Caki2 (cell line): ENCODE results near the gene VPS26A. TPM values are rescaled to one million over a fixed set of nuclear protein-coding genes. Genes with fewer than 3 reads are reported as not detected.

Experiments used
- DNase-seq: peaks from one replicate; pipeline ENCODE4 v3.0.0-alpha.2; 2015; ENCODE audit warnings: low read depth
- in situ Hi-C: cut with HindIII; loops from 2 replicates; pipeline ENCODE4 v1.10.0; 2016; ENCODE audit warnings: low sequenced_read_pairs, low pct_unique_long_range_greater_than_20kb, mixed read lengths
- total RNA-seq: library from RNA; depleted of rRNA; stranded (reverse); fragments of >200 nt; shearing (Covaris generic); gene quantifications from 2 replicates; pipeline ENCODE4 v1.2.3, GENCODE V29; 2014; ENCODE audit warnings: low replicate concordance; rRNA removed

The VPS26A gene
- total RNA-seq, 1 experiment from 2014 or later: 25.2 TPM

DNA sequence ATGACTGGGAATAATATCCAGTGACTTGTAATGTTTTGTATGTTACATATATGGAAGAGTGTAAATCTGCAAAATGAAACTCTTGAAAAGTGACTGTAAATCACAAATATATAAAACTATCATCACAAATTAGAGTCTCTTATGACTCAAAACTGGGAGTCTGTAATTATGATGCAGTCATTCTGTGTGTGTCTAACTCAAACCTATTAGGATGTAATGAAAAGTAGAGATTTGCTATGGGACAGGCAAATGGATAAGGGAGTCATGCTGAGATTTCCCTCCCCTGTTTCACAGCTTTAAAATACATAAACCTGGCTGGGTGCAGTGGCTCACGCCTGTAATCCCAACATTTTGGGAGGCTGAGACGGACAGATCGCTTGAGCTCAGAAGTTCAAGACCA lies 87.5 kb downstream of the VPS26A start:
- no peak for DNase-seq
- in situ Hi-C loops: no loop called here

GRCh38 chr10:69213591-69214311 lies 89.8 kb downstream of the VPS26A start:
- peak; percentile 62 for DNase-seq
- in situ Hi-C loops: no loop called here

GRCh38 chr10:69214666-69215131 lies 90.7 kb downstream of the VPS26A start:
- in situ Hi-C loops: no loop called here

GRCh38 chr10:69215405-69216171 lies 91.6 kb downstream of the VPS26A start:
- no peak for DNase-seq
- in situ Hi-C loops: no loop called here

More at GRCh38 chr10:69214666-69215131, 90.7 kb downstream of the VPS26A start:
- no peak for DNase-seq

DNA sequence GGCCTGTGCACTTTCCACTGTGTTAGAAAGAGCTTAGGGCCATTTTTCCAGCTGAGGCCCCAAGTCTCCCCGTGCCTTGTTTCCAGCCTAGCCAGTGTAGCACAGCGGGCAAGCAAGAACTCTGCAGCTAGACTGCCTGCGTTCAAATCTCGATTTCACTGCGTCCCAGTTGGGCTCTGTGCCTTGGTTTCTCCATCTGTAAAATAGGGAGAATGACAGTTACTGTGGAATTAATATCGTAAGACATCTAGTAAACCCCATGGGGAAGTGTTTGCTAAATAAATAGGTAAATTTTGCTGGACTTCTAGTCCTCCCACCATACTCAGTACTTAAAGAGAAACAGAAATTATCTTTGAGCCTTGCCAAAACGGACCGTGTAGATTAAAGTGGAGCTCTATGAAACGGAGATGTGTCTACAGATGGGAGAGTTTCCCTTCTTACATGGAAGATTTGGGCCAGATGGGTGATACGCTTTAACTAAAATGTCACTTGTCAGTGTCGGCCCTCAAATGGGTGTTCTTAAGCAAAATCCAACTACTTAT lies 92.7 kb downstream of the VPS26A start:
- no peak for DNase-seq
- in situ Hi-C loops: no loop called here

GRCh38 chr10:69217119-69217754 lies 93.3 kb downstream of the VPS26A start:
- in situ Hi-C loops: no loop called here
- peak; percentile 92 for DNase-seq

DNA sequence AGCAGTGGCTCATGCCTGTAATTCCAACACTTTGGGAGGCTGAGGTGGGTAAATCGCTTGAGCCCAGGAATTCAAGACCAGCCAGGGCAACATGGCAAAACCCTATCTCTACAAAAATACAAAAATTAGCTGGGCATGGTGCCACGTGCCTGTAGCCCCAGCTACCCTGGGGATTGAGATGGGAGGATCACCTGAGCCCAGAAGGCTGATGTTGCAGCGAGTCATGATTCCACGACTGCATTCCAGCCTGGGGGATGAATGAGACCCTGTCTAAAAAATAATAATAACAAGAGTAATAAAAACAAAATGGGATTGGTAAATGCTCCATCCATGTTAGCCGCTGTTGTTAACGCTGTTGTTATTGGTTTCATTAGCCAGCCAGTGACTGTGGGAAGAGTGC lies 94.9 kb downstream of the VPS26A start:
- DNase-seq: no peak
- in situ Hi-C loops: no loop called here

- in situ Hi-C loops: no loop called here
- DNase-seq: peak; percentile 91
Observed at GRCh38 chr10:69220041-69220451, 96.1 kb downstream of the VPS26A start, which contains the start of gene HKDC1. TSS of gene HKDC1 (plus strand) at chr10:69220332. CDS start at chr10:69220436, 104 bp downstream.

DNA sequence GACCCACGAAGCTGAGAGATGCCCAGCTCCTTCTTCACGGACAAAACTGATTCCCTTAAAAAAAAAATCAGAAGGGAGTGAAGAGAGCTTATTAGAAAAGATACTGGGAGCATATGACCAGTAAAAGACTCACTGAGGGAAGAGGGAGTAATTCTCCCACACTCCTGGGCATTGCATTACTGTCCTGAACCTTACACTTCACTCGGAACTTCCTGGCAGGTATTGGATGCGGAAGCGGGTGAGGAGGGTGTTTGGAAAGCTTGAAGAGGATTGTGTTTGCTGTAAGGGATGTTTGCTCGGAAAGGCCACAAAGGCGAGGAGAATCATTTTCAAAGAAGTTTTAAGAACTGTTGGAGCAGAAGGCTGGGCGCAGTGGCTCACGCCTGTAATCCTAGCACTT lies 96.5 kb downstream of the VPS26A start:
- DNase-seq: no peak
- in situ Hi-C loops: no loop called here

Other genes with a start within 250 kb of the VPS26A start
- gene DDX50, start 222.9 kb upstream of the VPS26A start, total RNA-seq: 17.2 and 29.2 TPM in 2 replicates
- gene DDX21, start 168.0 kb upstream of the VPS26A start, total RNA-seq: 26.4 and 32.4 TPM in 2 replicates
- gene KIFBP, start 135.4 kb upstream of the VPS26A start, total RNA-seq: 37.3 and 41.5 TPM in 2 replicates
- gene SRGN, start 36.1 kb upstream of the VPS26A start, total RNA-seq: 288 and 293 TPM in 2 replicates
- 18.0 and 23.5 TPM in 2 replicates for gene SUPV3L1, start 56.1 kb downstream of the VPS26A start, total RNA-seq
- gene HKDC1, start 96.2 kb downstream of the VPS26A start, total RNA-seq: 52.3 and 68.0 TPM in 2 replicates
- 102 and 117 TPM in 2 replicates for gene HK1, start 154.3 kb downstream of the VPS26A start, total RNA-seq